Hematopoietic multipotent progenitor cell treated with erythropoietin and hydrocortisone succinate and interleukin-3 and kit ligand, for 8 days (in vitro differentiated cells): Measurements from ENCODE around the gene CTNS.

Experiments
- DNase-seq: peaks from one replicate; pipeline ENCODE4 v3.0.0-alpha.2; 2015

The CTNS gene

DNA sequence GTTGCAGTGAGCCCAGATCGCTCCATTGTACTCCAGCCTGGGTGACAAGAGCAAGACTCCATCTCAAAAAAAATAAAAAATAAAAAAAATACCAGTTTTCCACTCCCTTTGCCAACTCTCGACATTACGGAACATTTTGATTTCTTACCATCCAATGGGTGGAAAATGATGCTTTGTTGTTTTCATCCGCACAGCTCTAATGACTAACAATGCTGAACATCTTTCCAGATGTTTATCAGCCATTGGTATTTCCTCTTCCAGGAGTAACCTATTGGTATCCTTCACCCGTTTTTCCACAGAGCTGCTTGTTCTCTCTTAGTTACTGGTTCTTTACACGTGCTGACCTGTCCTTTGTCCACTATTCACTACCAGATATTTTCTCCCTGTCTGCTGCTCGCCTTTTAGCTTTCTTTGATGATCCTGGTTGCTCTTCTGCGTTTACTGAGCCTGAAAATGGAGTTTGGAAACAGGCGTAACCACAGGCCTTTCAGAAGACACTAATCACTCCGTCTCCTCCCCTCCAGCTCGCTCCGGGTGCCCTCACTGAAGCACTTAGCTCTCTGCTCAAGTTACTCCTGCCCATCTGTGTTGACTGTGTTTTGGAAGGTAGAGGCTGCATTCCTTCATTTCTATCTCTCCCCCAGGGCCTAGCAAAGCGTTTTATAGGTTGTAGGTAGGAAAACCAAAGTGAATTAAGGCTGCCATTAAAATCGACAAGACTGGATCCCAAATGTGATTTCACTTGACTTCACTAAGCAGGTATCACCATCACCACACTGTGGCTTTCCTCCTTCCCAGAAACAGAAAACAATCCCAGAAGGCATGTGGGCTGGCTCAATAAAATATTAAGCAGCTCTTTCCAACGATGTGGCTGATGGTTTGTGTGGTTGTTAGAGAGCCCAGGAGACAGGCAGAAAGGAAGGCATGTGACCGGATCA is 9.5 kb upstream of the CTNS start:
- DNase-seq: no peak

DNA sequence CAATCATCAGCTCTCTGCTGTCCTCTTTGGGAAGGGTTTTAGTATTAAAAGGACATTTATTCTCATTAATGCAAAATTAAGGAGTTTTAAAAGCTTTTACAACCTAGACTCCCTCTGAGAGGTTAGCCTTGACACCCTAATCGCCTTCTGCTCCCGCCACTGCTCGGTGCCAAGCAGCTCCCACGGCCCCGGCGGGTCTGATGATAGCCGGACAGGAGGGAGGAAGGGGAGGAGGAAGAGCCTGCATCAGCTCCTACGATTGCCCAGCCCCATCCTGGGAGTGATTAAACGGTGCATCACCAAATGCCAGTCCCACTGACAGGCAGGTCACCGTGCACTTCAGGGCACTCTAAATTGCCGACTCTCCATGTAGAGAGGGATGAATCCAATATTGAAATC is 8.8 kb upstream of the CTNS start:
- DNase-seq: no peak

DNA sequence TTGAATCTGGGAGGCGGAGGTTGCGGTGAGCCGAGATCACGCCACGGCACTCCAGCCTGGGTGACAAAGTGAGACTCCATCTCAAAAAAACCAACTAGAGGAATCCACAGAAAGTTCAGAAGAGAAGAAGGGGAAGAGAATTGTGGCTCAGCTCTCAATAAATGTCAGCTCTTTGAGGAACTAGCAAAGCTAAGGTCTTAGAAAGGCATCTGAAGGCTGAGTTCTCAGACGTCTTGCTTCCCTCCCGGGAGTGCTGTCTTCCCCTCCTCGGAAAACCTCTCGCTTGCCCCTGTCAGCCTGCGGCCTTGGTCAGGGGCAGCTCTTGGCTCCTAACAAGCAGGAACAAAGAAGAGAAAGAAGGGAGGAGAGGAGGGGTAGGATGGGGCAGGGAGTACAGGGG is 5.8 kb upstream of the CTNS start:
- DNase-seq: no peak

DNA sequence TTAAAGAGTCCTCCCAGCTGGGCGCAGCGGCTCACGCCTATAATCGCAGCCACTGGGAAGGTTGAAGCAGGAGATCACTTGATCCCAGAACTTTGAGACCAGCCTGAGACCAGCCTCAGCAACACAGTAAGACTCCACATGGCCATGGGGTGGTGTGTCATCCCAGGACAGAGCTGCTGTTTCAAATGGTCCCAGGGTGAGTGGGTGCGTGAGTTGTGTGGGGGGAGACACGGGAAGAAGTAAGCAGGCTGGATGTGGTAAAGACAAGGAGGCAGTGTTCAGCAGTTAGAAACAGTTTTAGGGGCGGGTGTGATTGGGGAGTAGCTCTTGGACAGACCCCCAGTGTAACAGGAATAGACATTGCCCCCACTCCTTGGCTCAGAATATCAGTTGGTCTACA is 4.3 kb upstream of the CTNS start:
- no peak for DNase-seq

DNA sequence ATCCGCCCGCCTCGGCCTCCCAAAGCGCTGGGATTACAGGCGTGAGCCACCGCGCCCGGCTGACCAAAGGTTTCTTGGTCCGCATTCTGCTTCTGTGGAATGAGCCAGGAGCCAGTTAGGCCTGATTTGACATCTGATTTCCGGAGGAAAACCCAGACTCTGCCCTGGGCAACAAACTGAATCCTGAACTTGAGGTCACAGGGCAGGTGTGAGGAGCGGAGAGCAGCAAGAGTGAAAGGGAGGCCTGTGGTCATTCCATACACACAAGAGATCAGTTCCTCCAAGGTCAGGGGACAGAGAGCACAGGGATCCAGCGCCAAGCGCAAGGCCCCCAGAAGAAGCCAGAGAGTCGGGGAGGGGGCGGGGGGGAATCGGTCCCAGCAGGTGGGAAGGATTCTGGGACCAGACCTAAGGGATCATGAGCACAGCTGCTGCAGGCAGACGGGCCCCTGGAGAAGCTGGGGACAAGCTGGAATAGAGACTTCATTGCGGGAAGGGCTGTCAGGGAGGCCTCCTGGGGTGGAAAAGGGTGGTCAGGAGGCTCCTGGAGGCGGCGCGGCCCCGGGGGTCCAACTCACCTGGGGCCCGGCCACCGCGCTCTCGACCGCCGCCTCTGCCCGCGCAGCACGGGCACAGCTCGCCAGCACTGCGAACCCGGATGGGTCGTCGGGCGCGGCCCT is 946 bp upstream of the CTNS start:
- DNase-seq: peak; percentile 10

DNA sequence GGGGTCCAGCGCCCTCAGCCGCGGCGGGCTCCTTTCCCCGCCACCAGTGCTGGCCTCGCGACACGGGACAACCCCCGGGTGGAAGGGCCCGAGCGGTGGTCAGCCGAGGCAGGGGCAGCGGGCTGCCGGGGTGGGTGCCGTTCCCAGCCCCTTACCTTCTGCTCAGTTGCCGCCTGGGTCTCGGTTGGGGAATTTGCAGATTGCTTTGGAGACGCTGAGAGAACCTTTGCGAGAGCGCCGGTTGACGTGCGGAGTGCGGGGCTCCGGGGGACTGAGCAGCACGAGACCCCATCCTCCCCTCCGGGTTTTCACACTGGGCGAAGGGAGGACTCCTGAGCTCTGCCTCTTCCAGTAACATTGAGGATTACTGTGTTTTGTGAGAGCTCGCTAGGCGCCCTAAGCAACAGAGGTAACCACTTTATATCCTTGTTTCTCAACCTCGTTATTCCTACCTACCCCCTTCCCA is 381 bp downstream of the CTNS start:
- DNase-seq: no peak

DNA sequence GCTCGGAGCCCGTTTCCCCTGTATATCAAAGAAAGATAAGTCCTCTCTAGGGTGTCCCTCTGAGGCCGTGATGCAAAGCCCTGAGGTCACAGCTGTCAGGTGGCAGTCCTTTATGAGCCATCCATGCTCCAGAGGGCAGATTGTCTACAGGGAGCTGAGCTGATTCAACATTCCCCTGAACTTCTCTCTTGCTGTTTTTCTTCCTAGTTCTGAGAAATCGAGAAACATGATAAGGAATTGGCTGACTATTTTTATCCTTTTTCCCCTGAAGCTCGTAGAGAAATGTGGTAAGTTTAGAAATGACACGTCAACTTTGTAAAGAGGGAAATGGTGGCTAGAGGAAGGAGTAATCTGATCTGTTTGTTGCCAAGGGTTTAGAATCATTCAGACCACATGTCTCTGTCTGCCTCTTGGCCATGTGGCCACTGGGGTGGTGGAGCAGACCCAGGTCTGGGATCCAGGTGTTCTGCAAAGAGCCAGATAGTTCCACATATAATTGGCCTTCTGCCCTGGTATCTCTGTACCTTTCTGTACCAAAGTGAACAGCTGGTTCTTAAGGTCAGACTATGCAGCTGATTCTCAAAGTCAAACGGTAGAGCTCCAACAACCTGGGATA is 3.5 kb downstream of the CTNS start:
- peak; percentile 93 for DNase-seq

DNA sequence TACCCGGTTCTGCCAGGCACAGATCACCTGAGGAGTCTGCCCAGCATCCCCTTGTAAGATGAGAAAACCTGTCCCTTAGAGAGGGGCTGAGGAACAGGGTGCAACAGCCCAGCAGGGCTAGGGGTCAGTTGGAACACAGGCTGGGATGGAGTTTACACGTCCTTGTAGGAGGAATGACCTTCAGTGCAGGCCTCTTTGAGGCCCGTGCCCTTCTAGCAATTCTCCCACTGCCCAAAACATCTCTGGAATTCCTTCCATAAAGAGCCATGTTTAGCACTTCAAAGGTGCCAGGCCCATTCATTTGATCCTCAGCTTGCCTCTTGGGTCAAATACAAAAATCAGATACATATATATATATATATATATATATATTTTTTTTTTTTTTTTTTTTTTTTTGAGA is 4.5 kb downstream of the CTNS start:
- DNase-seq: no peak

DNA sequence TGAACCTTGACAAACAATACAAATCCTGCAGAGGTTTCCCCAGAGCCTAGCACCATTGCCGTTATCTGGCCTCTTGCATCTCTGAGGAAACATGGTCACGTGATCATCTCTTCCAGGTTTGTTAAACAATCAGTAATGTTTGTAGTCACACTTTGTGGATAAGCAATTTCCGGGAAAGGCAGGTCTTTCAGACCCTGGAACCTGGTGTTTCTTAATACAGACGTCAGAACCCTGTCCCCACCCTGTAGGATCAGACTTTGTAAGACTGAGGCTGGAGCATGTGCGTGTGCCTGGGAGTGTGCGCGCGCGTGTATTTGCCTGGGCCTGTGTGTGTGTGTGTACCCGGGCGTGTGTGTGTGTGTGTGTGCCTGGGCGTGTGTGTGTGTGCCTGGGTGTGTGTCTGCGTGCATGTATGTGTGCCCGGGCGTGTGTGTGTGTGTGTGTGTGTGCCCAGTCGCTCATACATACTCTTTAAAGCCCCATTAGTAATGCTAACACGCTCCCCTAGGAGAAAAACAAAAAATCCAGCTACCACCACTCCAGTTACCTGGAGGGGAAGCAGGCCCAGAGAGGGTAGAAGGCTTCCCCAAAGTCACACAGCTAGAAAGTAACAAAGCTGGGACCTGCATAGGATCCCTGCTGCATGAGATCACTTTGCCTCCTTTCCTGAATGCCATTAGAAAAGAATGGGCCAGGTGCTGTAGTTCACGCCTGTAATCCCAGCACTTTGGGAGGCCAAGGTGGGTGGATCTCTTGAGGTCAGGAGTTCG is 5.3 kb downstream of the CTNS start:
- DNase-seq: peak; percentile 35

DNA sequence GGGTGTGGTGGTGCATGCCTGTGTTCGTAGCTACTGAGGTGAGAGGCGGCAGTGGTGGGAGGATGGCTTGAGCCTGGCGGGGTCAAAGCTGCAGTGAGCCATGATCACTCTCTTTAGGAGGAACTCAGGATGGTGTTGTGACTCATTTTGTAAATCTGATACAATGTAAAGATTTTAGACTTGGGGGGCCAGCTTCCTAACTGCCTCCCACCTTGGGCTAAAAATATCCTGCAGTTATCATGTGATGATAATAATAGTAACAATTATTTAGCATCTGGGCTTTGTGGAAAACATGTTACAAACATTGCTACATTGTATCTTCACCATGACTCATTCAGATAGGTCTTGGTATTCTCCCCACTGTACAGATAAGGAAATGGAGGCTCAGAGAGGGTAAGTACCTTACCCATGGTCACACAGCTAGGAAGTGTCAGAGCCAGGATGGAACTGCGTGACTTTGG is 7.4 kb downstream of the CTNS start:
- no peak for DNase-seq

DNA sequence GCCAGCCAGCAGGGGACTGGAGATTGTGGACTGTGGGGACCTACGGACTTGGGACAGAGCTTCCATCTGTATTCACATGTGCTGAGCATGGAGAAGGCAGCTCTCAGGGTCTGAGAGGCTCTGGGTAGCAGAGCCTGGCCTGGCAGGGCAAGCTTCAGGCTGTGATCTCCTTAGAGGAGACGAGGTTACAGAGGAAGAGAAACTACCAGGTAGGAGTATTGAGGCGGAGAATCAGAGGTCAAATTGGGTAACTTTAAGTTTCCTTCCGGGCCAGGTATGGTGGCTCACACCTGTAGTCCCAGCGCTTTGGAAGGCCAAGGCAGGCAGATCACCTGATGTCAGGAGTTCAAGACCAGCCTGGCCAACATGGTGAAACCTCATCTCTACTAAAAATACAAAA is 8.8 kb downstream of the CTNS start:
- DNase-seq: no peak

DNA sequence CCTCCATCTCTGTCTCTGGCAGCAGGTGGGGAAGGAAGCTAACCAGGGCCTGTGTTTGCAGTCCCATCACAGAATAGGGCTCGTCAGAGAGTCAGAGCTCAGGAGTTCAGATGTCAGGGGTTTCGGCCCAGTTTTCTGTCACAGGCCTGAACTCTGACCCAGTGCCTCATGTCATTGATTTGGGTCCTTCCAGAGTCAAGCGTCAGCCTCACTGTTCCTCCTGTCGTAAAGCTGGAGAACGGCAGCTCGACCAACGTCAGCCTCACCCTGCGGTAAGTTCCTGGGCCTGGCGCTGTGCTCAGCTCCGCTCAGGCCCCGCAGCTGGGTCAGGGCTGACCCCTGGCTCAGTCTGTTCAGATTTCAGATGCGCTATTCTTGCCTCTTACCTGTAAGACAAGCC is 10.7 kb downstream of the CTNS start:
- DNase-seq: no peak

DNA sequence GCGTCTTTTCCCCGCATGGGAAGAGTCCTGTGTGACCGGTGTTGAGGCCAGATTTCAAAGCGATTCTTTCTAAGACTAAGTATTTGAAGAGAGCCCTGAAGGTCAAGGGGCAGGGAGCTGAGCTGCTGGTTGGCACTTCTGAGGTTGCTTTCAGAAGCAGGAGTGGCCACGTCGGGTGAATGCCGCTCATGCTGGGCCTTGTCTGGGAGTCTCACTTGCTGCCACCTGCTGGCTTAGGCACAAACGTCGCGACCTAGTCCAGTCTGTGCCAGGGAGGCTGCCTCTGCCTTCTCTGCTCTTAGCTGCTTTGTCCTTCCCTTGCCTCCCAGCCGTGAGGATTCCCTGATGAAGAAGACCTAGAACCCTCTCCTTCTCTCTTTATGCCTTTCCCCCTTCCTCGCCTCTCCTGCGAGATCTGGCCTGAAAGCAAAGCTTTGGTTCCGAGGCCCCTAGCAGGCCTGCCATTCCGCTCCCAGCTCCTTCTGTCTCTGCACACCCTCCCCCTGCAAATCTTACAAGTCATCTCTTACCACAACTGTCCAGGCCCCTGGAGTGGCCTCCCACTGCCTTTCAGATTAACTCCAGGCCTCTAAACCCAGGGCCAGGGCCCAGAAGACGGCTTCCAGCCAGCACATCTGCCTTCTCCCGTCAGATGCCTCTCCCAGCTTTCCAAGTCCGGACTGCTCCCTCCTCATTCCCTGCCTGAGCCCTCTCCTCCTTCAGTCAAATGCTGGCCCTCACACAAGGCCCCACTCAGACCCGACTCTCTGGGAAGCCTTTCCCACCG is 11.4 kb downstream of the CTNS start:
- DNase-seq: peak; percentile 66

DNA sequence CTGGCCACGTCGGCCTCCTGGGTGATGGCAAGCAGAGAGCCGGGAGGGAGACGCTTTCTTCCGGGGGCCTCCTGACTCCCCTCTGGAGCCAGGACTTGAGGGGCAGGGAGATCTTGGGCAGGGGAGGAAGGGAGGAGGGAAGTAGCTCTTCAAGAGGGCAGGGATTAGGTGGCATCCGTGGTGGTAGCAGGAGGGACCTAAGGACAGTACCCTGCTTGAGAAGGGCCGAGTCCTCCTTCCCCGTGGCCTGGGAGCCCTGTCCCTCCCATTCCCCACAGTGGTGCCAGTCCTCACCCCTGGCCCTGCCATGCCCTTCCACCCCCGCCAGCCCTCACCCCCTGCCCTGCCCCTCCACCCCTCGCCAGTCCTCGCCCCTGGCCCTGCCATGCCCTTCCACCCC is 19.2 kb downstream of the CTNS start:
- DNase-seq: no peak

DNA sequence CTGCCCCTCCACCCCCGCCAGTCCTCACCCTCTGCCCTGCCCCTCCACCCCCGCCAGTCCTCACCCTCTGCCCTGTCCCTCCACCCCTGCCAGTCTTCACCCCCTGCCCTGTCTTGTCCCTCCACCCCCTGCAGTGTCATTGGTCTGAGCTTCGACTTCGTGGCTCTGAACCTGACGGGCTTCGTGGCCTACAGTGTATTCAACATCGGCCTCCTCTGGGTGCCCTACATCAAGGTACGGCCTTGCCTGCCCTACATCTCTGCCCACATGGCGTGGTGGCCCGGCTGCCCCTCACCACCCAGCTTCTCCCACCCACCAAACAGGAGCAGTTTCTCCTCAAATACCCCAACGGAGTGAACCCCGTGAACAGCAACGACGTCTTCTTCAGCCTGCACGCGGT is 19.8 kb downstream of the CTNS start:
- DNase-seq: no peak

DNA sequence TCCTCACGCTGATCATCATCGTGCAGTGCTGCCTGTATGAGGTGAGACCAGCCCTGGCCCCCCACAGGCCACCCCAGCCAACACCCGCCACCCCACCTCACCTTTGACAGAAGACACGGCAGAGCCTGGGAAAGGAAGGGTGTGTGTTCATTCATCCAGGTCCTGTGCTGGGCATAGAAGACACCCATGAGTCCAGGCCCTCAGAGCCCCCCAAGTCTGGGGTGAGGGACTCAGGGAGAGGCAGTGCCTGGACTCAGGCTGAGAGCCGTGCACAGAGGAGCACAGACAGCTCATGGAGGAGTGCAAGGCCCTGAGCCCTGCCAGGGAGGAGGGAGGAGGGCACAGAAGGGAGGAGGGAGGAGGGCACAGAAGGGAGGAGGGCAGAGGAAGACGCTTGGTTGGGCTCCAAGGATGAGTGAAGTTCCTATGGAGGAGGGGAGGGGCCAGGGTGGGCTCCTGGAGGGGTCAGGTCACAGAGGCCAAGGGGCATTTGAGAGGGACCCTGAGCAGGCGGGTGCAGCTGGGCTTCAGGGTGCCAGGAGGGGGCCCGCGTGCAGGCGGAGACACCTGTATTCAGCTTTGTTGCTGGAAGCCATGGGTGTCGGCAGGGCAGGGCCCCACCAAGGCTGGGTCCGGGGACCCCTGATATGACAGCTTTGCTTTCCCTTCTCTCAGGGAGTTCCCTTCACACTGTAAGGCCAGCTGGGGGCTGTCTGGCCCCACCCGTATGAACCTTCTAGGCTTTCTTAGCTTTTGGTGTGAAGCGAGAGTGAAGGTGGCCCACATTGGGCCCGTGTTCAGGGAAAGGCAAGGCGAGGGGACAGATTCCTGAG is 20.4 kb downstream of the CTNS start:
- no peak for DNase-seq

DNA sequence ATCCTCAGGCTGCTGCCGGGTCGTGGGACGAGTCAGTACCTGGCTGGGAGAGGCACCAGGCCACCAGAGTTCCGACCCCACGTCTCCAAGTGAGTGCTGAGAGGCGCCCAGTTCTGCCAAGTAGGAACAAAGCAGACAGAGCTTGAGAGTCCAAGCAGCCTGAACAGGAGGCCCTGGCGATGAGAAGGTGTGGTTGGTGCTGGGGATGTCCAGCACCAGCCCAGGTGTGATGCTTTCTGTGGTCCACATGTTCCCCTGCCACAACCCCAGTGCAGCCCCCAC is 21.0 kb downstream of the CTNS start:
- no peak for DNase-seq

DNA sequence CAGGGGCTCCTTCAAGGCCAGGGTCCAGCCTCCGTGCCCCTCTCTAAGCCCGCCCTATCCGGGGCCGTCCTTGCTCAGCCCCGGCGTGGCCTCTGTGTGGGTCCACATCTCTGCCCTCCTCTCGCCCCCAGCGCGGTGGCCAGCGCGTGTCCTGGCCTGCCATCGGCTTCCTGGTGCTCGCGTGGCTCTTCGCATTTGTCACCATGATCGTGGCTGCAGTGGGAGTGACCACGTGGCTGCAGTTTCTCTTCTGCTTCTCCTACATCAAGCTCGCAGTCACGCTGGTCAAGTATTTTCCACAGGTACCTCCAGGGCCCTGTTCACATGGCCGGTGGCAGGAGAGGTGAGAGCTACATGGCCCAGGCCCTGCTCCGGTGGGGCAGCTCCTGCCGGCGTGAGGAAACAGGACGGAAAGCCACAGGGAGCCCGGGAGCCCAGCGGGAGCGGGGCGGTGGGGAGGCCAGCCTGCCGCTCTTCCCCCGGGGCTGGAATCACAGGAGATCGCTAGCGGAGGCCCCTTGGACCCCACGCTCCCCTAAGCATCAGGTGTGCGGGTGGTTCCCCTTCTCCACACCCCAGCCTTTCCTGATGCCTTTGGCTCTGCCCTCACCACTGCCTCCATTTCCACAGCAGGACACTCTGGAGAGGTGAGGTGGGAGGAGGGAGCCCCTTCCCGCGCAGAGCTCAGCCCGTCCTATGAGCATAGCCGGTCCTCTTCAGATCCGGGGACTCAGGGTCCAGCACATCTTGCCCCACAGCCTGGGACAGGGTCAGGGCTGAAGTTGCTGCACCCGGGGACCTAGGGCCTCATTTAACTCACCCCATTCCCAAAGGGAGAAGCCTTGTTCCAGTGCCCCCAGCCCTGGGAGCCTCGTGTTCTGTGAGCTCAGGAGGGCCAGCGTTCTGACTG is 21.6 kb downstream of the CTNS start:
- DNase-seq: no peak

DNA sequence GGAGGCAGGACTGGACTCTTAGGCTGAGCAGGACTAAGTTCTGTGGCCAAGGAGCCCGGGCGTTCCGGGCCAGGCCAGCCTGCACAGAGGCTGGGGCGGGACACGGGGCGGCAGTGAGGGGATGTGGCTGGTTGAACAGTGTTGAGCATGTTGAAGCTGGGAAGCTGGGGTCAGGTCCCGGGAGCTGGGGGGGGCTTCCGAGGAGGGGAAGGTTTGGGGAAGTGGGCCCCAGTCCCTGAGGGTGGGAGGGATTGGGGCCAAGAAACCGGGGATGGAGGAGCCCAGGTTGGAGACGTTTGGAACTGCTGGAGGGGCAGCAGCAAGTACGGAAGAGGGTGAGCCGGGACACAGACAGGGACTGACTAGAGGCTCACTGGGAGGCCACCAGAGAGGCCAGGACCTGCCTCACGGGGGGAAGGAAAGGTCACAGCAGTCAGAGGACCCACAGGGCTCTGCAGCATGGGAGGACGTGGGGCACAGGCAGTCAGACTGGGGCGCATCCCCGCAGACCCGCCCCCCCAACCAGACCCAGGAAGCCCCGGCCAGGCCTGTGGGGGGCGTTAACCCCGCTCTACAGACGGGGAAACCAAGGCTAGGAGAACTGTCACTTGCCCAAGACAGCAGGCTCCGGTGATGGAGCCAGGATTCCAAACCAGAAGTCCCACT is 22.4 kb downstream of the CTNS start:
- no peak for DNase-seq
